HFFc6 (cell line): ENCODE data around the gene LSAMP. TPM values are rescaled to one million over a fixed set of nuclear protein-coding genes. Genes with fewer than 3 reads are reported as not detected.
A peak's percentile ranks its signal among the peaks of the same experiment; 100 is the strongest.

Source experiments
- DNase-seq: peaks from one replicate; pipeline ENCODE4 v3.0.0-alpha.2; 2018
- H3K27ac Mint-ChIP-seq: 2 replicates; pipeline ENCODE4 v1.8.0; 2020; ENCODE audit warnings: mild to moderate bottlenecking, mixed read lengths
- H3K27me3 Mint-ChIP-seq: 2 replicates; pipeline ENCODE4 v1.8.0; 2021; ENCODE audit warnings: mild to moderate bottlenecking, moderate library complexity, mixed read lengths; ENCODE audit not compliant: insufficient read depth
- H3K36me3 Mint-ChIP-seq: 2 replicates; pipeline ENCODE4 v1.8.0; 2021; ENCODE audit warnings: low read depth, mixed read lengths
- H3K4me1 Mint-ChIP-seq: 2 replicates; pipeline ENCODE4 v1.8.0; 2020; ENCODE audit warnings: low read depth, mixed read lengths
- H3K4me3 Mint-ChIP-seq: 2 replicates; pipeline ENCODE4 v1.8.0; 2020; ENCODE audit warnings: mild to moderate bottlenecking, moderate library complexity, mixed read lengths
- H3K9me3 Mint-ChIP-seq: 2 replicates; pipeline ENCODE4 v1.8.0; 2020; ENCODE audit warnings: mild to moderate bottlenecking, mixed read lengths
- total RNA-seq, 6 experiments: library from RNA; stranded (reverse); fragmentation: NEBNext Ultra II Directional; extraction: Animal tissue kit (Norgen Biotek cat#: 25700); gene quantifications; 2 replicates in 1 of 6; 3 replicates in 5 of 6; pipeline ENCODE4 v1.2.3, GENCODE V29; 2021
- TF ChIP-seq, protein P1 (sequence below): fragments of 200-600 bp; sonication (generic); IDR thresholded peaks from 2 replicates; pipeline ENCODE4 v1.5.0; 2021; ENCODE audit warnings: antibody characterized with exemption, mild to moderate bottlenecking

The LSAMP gene
- total RNA-seq, 6 experiments from 2014 or later: not detected

DNA sequence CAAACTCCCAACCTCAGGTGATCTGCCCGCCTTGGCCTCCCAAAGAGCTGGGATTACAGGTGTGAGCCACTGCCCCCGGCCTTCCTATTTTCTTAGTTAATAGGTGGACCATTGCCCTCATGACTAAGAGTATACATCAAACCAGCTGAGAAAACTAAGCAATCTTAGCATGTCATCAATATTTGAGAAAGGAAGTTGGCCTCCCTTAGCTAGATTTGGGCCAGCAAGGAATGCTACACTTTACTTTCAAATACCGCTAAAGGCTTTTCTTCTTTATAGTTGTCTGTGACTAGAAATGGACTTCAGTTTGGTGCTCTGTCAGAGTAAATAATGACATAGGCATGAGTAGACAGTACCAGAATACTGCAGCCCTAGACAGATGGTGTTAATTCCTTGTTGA, 622.7 kb downstream of the LSAMP start:
- Mint-ChIP-seq H3K9me3 (no peaks in the 10 kb centered on the region), H3K36me3 (no peaks in the 10 kb centered on the region), H3K27me3 (no peaks in the 10 kb centered on the region; the same call in 1 of the 2 replicates), H3K4me1 (peaks cover 9% of the 10 kb centered on the region), H3K4me3 (no peak overlapping the region), H3K27ac (no peak overlapping the region)
- TF ChIP-seq, protein P1, sequence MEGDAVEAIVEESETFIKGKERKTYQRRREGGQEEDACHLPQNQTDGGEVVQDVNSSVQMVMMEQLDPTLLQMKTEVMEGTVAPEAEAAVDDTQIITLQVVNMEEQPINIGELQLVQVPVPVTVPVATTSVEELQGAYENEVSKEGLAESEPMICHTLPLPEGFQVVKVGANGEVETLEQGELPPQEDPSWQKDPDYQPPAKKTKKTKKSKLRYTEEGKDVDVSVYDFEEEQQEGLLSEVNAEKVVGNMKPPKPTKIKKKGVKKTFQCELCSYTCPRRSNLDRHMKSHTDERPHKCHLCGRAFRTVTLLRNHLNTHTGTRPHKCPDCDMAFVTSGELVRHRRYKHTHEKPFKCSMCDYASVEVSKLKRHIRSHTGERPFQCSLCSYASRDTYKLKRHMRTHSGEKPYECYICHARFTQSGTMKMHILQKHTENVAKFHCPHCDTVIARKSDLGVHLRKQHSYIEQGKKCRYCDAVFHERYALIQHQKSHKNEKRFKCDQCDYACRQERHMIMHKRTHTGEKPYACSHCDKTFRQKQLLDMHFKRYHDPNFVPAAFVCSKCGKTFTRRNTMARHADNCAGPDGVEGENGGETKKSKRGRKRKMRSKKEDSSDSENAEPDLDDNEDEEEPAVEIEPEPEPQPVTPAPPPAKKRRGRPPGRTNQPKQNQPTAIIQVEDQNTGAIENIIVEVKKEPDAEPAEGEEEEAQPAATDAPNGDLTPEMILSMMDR: no peak
- no peak for DNase-seq

DNA sequence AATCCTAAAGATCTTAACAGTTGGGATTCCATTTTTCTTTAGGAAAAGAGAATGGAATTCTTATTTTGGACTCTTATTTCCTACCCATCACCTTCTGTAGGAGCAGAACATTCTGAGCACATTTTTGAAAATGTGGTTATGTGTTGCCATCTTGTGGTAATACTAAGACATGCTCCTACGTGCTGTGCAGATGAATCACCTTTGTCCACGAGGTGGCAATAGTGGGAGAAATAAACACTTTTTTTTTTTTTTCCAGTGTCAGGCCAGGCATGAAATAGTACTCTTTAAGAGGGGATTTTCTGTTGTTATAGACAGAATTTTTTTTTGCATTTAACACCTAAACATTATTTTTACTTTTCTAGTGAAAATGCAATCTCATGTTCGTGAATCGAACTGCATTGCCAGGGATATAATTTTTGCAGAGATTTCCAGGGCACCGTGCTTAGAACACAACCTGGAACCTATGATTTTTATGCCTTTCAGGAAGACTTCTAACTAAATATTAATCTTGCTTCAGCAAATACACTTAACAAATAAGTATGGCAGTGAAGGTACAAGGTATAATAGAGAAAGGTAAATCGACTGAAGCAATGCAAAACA, 625.4 kb downstream of the LSAMP start:
- peaks cover 3% of the 10 kb centered on the region for H3K4me1 Mint-ChIP-seq
- no peaks in the 10 kb centered on the region for H3K9me3 Mint-ChIP-seq
- peaks cover under 1% of the 10 kb centered on the region; the same call in 1 of the 2 replicates for H3K27me3 Mint-ChIP-seq
- peak; percentile 76 for DNase-seq
- H3K36me3 Mint-ChIP-seq: no peaks in the 10 kb centered on the region
- no peak overlapping the region for H3K4me3 Mint-ChIP-seq
- TF ChIP-seq, protein P1: peak; percentile 96
- H3K27ac Mint-ChIP-seq: no peak overlapping the region

DNA sequence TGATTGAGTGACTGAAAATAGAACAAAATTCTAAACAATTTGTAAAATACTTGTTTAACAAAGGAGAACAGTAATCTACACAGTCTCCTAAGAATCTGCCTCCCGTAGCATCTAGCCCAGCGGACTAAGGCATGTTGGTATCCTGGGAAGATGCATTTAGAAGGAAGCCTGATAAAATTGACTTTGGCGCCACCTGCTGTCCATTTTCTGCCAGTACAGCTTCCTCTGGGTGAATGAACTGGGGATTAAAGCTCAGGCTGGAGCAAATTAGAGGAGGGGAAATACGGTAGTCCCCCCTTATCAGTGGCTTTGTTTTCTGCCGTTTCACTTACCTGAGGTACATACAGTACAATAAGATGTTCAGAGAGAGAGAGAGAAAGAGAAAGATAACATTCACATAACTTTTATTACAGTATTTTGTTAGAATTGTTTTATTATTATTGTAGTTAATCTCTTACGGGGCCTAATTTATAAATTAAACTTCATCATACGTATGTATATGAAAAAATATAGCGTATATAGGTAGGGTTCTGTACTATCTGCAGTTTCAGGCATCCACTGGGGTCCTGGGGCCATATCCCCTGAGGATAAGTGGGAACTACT, 630.4 kb downstream of the LSAMP start:
- no peaks in the 10 kb centered on the region for H3K4me1 Mint-ChIP-seq
- H3K36me3 Mint-ChIP-seq: no peaks in the 10 kb centered on the region
- peaks cover 4% of the 10 kb centered on the region for H3K27me3 Mint-ChIP-seq
- TF ChIP-seq, protein P1: peak; percentile 99
- peak; percentile 55 for DNase-seq
- H3K27ac Mint-ChIP-seq: no peak overlapping the region
- H3K4me3 Mint-ChIP-seq: no peak overlapping the region
- H3K9me3 Mint-ChIP-seq: no peaks in the 10 kb centered on the region

DNA sequence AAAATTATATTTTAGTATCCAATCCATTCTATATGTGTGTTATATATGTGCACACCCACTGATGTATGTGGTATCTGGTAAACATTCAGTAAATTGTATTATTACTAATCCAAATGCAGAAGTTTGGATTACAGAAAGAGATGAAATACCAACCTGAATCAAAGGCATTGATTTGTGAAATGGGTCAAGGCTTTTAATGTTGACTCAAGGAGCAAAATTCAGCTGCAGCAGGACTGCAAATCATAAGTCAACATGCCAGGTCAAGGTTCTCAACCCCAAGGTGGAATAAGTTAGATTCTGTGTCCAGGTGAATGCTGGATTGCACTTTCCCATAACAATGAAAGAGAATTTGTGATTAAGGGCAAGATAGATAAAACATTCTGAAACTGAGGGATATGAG, 631.3 kb downstream of the LSAMP start:
- H3K9me3 Mint-ChIP-seq: no peaks in the 10 kb centered on the region
- no peaks in the 10 kb centered on the region for H3K36me3 Mint-ChIP-seq
- H3K27me3 Mint-ChIP-seq: peaks cover 4% of the 10 kb centered on the region
- no peaks in the 10 kb centered on the region for H3K4me1 Mint-ChIP-seq
- H3K27ac Mint-ChIP-seq: no peak overlapping the region
- H3K4me3 Mint-ChIP-seq: no peak overlapping the region
- no peak for DNase-seq
- TF ChIP-seq, protein P1: no peak

DNA sequence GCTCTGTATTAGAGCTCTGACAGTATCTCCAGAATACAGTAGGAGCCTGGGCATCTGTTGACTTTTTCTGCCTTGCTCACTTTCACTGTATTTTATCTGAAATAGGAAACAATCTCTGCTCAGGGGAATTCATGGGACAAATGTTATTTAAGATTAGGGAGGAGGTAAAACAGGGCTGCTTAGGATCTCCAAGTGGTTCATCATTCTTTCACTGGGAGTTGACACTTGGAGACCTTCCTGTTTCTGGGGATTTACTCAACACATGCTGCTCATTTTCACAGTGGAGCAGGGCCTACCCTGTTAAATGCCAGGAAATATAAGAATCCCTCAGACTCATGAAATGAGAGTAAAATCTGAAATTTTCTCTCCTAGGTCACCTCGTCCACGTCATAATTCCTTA, 636.5 kb downstream of the LSAMP start:
- TF ChIP-seq, protein P1: no peak
- peaks cover 38% of the 10 kb centered on the region for H3K4me1 Mint-ChIP-seq
- DNase-seq: no peak
- no peak overlapping the region for H3K27ac Mint-ChIP-seq
- peaks cover 2% of the 10 kb centered on the region for H3K27me3 Mint-ChIP-seq
- no peaks in the 10 kb centered on the region for H3K36me3 Mint-ChIP-seq
- H3K9me3 Mint-ChIP-seq: no peaks in the 10 kb centered on the region
- no peak overlapping the region for H3K4me3 Mint-ChIP-seq
